H4 (cell line): ENCODE measurements around the gene DYRK1A. TPM values are rescaled to one million over a fixed set of nuclear protein-coding genes. Genes with fewer than 3 reads are reported as not detected.
"Not testable (repeated sequence)": the region's sequence is repeated elsewhere in the genome, so short reads cannot be mapped to it uniquely, and the experiment has no call there.

ENCODE experiments used
- DNase-seq: peaks from one replicate; pipeline ENCODE4 v3.0.0-alpha.2; 2015; ENCODE audit warnings: low spot score
- total RNA-seq: library from RNA; depleted of rRNA; stranded (reverse); fragments of >200 nt; shearing (Covaris generic); gene quantifications from 2 replicates; pipeline ENCODE4 v1.2.3, GENCODE V29; 2014

DYRK1A gene
- total RNA-seq, 1 experiment from 2014 or later = 35.3 TPM

DNA sequence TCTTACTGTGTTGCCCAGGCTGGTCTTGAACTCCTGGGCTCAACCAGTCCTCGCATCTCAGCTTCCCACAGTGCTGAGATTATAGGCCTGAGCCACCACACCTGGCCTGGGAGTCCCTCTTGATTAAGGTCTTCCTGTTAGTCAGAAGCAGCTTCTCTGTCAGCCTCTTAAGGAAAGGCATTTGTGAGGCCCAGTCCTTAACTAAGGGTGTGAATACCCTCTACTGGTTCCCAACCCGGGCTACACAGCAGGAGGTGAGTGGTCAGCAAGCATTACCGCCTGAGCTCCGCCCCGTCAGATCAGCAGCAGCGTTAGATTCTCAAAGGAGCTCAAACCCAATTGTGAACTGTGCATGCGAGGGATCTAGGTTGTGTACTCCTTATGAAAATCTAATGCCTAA, 117.2 kb downstream of the DYRK1A start:
- DNase-seq = no peak

DNA sequence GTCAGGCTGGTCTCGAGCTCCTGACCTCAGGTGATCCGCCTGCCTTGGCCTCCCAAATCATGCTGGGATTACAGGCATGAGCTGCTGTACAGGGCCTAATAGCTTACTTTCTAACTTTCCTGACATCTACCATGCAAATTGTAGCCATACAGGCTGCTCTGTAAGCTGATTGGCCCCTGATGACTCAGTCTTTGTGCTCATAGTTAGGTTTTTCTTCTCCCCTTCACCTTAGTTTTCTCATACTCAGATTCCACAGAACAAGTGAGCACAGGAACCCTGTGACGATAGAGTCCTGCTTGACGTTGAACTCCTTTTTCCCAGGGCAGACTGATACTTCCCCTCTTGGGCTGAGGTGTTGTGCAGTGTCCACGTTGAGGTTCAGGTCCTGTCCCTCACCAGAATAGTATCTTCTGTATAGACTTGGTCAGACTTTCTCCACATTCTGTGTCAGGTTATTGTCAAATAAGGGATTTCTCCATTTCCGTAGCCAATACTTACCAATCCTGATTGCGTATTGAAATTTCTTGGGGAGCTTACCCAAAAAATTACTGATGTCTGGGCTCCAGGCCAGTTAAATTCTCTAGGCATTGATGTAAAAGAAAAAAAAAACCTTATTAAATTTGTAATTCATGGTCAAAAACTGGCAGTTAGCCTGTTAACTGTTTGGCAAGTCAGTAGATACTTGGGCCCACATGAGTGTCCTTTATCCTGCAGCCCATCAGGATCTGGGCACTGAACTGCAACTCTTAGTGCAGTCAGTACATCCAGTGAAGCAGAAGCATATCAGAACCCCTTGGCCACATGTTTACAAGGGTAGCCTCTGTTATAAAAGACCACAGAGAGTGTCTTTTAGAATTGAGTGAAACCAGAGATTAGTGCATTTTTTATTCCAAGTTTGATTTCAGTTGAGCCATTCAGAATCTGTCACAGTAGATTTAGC, 118.2 kb downstream of the DYRK1A start:
- no peak for DNase-seq

DNA sequence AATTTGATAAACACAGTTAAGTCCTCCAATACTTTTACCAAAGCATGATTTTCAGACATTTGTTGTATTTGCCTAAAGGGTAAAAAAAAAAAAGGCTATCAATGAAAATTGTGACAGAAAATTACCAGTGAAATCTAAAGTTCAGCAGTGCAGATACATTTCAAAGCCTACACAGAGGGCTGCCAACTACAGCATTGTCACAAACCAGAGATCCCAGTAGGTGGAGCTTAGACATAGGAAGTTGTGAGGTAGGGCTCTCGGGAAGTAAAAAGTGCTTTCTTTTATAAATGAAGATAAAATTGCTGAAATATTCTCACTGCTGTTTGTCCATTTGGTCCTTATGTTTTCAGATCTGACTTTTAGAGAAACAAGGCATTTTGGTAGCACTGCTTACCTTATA, 123.0 kb downstream of the DYRK1A start:
- no peak for DNase-seq

DNA sequence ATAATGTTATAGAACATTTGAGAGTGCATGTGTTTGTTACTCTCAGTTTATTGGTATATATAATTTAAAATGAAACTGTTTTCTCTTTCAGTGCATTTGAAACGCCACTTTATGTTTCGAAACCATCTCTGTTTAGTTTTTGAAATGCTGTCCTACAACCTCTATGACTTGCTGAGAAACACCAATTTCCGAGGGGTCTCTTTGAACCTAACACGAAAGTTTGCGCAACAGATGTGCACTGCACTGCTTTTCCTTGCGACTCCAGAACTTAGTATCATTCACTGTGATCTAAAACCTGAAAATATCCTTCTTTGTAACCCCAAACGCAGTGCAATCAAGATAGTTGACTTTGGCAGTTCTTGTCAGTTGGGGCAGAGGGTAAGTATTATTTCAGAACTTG, 123.5 kb downstream of the DYRK1A start:
- no peak for DNase-seq

DNA sequence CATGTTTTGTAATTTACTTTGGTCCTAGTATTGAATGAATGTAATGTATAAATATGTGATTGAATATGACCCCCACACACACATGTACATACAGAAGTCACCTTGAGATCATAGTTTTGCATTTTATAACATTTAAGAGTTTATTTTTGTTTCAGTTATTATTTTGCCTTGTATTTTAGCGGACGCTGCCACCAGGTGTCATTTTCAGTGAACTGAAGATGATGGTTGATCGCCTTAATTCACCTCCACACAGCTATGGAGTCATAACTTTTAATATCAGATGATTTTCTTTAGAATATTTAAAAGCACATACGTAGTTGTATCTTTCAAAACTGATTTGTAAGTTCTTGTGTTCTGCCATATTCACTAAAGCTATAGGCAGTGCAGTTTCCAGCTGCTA, 130.4 kb downstream of the DYRK1A start:
- DNase-seq = no peak

DNA sequence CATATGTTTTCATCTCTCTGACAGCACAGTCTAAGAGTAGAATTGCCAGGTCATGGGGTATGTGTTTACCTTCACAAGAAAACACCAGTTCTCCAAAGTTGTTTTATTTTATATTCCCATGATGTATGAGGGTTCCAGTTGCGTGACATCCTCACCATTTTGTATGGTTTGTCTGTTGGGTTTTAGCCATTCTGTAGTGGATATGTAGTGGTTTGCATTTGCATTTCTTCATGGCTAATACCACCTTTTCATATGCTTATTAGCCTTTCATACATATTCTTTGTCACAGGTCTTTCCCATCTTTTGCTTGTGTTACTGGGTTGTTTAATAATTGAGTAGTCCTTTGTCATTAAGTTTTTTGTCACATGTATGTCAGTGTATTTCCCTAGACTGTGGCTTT, 132.1 kb downstream of the DYRK1A start:
- DNase-seq = no peak

DNA sequence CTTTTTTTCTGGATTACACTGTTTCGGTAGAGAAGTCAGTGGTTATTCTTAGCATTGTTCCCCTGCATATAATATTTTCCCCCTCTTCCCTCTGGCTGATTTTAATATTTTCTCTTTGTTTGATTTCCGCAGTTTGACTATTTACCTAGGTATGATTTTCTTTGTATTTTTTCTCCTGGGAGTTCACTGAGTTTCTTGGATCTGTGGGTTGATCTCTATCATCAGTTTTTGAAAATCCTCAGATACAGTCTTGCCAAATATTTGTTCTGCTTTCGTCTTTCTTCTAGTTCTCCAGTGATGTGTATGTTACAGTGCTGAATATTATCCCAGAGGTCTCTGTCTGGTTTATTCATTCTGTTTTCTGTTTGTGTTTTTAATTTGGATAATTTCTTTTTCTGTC, 136.4 kb downstream of the DYRK1A start:
- no peak for DNase-seq

DNA sequence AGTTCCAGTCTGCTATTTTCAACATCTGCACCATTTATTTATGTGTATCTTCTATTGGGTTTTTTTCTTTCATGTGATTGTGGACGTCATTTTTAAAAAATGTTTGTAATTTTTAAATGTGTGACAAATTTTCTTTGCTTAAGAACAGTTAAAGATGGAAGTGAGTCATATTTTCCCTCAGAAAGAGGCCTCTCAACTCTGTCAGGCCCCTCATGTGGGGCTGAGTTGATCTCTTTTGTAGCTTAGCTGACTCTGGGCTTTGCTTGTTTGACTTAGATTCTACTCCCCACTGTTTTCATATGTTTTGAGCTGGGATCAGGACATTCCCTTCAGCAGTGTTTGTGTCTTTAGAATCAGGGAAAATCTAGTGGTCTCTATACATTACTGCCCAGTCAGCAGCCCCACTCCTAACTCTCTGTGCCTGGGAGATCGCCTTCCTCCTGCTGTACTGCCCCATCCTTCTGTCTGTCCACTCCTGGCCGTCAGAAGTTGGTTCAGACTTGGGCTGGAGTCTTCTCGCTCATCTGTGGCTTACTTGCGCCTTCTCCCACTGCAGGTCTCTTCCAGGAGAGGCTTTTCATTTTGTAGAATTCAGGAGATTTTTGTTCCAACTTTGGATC, 137.4 kb downstream of the DYRK1A start:
- DNase-seq = no peak

DNA sequence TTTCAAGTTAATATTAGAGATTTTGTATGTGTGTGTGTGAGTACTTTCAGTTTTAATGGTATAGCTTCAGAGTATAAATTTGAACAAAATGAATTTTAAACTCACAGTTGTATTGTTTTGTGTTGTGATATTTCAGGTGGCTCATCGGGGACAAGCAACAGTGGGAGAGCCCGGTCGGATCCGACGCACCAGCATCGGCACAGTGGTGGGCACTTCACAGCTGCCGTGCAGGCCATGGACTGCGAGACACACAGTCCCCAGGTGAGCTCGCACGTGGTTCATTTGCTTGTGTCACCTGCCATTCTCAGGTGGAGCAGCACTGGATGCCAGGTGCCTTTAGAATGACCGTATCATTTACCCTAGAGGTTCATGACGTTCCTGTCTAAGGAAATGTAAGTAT, 139.4 kb downstream of the DYRK1A start:
- no peak for DNase-seq

DNA sequence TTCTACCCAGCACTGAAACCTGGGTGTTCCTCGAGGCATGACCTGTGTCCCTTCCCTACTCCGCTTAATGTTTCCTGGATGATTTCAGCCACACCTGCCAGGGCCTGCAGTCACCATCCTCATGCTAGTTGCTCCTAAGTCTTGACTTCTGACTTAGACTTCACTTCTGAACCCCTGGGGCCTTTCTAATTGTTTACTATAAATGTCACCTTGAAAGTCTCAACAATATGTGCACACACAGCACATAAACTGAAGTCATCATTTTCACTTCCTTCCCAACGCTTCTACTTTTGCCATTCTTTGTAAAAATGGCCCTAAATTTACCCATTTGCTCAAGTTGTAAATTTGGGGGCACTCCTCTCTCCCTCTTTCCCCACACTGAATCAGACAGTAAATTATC, 141.1 kb downstream of the DYRK1A start:
- DNase-seq = no peak

DNA sequence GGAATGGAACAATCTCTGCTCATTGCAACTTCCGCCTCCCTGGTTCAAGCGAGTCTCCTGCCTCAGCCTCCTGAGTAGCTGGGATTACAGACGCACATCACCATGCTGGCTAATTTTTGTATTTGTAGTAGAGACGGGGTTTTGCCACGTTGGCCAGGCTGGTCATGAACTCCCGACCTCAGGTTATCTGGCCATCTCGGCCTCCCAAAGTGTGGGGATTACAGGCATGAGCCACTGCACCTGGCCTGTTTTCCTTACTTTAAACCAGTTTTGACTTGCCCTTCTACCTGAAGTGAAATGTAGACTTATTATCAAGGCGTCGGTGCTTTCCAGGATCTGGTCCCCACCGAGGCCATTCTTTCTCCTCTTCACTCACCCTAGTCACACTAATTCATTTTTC, 141.8 kb downstream of the DYRK1A start:
- no peak for DNase-seq

DNA sequence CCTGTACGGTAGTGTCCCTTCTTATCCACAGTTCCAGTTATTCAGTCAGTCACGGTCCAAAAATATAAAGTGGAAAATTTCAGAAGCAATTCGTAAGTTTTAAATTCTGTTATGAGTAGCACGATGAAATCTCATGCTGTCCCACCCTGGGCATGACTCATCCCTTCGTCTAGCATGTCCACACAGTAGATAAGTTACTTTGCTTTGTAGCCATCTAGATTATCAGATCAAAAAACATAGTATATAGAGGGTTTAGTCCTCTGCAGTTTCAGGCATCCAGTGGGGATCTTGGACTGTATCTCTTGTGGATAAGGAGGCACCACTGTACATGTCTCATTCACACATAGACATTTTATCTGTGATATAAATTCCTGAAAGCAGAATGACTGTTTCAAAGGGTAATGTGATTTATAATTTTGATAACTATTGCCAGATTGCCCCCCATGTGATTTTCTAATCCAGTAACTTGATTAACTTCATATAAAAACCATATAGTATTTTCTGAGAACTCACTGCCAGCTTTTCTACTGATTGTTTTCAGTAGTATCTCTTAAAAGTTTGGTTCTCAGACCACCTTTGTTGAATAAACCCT, 143.3 kb downstream of the DYRK1A start:
- no peak for DNase-seq

DNA sequence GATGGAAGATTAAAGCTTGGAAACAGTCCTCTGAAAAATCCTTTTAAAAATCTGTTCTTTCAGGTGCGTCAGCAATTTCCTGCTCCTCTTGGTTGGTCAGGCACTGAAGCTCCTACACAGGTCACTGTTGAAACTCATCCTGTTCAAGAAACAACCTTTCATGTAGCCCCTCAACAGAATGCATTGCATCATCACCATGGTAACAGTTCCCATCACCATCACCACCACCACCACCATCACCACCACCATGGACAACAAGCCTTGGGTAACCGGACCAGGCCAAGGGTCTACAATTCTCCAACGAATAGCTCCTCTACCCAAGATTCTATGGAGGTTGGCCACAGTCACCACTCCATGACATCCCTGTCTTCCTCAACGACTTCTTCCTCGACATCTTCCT, 145.3 kb downstream of the DYRK1A start:
- no peak for DNase-seq

DNA sequence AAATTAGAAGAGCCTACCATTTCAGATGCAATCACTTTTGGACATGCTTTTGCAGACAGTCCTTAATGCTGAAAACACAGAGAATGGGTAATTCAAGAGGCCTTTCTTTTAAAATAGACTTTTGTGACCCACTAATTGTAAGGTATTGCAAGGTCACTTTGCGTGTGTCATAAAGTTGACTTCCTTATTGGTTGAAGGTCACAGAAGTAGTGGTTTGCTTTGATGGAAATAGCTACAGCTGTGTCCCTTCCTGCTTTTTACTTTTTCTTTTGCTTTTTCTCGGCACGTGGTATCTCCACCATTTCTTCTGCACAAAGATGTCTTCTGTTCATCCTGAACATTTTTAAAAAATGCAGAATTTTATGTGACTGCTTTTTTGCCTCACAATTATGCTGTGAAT, 146.8 kb downstream of the DYRK1A start:
- no peak for DNase-seq

DNA sequence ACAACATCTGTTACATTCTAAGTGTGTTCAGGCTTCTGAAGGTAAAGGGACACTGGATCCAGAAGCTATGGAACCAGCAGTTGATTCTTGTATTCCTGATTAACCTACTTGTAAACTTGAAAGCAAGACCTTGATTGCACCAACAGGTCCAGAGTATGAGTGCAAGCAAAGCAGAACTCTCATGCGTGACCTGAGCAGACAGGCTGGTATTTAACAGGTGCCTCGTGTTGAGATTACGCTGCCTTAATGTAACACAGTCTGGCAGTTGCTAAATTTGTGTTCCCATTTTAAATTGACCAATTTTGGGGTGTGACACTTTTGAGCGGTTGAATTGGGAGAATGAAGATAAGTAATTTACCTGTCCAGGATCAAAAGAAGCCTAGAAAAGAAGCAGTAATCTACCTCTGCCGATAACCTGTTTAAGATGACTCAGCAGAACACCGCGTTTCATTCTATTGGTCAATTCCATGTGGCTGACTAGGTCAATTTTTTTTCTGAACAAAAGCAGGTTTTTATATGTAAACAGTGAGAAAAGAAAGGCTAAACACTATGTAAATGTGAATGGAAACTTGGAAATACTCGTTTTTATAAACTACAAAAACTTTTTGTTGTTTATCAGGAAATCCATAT, 147.6 kb downstream of the DYRK1A start:
- DNase-seq = no peak

DNA sequence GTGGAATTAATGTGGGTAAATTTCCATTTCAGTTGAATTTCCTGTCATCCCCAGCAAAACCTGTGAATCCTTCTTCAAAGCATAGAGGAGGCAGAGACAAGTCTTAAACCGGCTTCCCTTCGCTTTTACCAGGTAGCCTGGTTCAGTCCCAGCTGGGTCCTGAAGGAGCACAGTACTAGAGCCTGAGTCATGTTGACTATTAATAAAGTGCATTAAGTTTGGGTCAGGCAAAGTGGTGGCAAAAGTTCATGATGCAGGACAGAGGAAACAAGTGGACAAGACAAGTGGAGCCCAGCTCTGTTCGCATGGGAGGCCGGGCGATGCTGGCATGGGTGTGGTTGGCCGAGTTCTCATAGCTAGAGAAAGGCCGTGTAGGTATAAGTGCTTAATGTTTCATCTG, 150.4 kb downstream of the DYRK1A start:
- DNase-seq = no peak

DNA sequence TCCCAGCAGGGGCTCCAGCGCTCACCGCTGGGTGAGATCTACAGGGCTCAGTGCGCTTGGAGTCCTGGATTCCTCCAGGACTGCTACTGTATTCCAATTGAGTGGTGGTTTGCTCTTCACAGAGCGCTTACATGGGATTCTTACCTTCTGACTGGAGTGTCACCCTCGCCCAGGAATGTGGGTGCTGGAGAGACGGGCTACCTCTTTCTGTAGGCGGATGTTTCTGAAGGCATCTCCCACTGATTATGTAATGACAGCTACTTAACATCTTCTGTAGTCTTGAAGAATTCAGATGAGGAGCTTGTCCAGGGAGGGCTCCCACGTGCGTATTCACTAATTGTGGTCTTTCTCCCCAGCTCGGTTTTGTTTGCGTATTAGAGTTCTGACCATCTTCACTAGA, 154.2 kb downstream of the DYRK1A start:
- DNase-seq = no peak

DNA sequence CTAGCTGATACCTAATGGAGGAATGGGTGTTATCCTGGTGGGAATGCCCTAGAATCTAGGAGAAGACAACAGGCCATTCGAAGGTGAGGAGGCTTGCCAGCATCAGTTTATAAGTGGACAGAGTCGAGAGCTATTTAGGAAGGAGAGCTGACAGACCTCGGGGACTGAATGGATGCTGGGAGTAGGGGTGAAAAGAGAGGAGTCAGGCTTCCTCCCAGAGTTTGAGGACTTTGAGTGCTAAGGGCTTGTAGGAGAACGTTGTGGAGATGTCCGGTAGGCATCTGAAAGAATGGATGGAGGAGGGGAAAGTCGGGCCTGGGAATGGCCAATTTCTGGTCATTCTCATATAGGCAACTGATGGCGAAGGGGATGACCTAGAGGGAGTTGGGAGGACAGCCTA, 155.1 kb downstream of the DYRK1A start:
- no peak for DNase-seq

DNA sequence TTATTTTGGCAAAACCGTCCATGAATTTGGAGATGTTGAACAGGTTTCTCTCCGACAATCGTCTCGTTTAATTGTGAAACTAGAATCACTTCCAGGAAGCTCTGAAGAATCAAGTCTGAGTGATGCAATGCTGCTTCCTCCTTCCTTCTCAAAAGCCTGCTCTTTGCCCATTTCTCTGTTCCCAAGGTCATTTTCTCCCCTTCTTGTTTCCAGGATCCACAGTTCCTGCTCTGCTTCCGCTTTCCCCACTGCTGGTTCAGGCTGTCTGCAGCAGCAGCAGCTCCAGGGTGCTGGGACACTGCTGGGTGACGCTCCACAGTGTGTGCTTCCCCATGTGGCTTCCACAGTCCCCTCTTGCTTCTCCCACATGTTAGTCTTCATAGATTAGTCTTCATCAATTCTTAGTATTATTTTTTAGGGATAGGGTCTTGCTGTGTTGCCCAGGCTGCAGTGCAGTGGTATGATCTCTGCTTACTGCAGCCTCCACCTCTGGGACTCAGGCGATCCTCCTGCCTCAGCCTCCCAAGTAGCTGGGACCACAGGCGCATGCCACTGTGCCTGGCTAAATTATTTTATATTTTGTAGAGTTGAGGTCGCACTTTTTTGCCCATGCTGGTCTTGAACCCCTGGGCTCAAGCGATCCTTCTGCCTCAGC, 156.2 kb downstream of the DYRK1A start:
- DNase-seq = no peak

DNA sequence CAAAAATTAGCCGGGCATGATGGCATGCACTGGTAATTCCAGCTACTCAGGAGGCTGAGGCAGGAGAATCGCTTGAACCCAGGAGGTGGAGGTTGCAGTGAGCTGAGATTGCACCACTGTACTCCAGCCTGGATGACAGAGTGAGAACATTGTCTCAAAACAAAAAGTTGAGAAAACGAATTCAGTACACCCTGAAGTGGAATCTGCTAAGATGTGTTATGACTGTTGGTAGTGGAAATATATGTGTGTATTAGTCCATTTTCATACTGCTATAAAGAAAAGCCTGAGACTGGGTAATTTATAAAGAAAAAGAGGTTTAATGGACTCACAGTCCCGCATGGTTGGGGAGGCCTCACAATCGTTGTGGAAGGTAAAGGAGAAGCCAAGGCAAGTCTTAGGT, 158.4 kb downstream of the DYRK1A start:
- DNase-seq = not testable (repeated sequence)

DNA sequence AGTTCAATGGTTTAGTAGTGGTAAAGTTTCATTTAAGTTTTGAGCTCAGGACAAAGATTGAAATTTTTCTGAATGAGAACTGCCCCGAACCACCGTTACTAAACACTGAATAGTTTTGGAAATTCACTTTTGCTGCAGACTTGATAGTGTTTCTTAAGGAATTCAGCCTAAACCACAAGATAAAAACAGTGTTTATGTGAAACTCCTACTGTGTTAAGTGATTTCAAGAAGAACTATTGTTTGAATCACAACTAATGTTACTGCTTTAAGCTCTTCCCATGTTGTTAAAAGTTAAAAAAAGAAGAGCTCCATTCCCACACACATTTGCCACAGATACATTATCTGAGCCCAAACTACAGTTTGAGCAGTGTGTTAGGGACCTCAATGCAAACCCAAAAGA, 159.2 kb downstream of the DYRK1A start:
- DNase-seq = no peak

DNA sequence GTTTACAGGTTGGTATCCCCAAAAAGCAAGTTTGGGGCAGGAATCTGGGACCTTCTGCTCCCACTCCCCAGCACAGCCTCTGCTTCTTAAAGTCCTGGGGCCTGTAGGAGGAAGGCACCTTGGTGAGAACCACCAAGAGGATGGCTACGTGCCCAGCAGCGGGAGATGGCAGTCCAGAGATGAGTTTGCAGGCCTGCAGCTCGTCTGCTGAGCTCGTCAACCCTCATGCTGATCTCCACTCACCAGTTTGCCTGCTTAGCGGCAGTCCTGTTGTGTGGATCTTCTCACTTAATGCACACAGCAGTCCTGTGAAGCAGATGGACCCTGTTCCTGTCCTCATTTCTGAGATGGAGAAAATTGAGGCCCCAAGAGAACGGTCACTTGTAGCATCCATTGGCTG, 160.5 kb downstream of the DYRK1A start:
- no peak for DNase-seq
